Measurements from ENCODE around the gene C10orf67. TPM values are rescaled to one million over a fixed set of nuclear protein-coding genes. Genes with fewer than 3 reads are reported as not detected.

C10orf67 gene
- total RNA-seq, 1 donor: 0.31 TPM

GRCh38 chr10:23204773-23205172 lies 139.8 kb downstream of the C10orf67 start:
- no peaks in the 10 kb centered on the region for H3K4me1 ChIP-seq (ENCODE audit: insufficient read depth, low read length)

DNA sequence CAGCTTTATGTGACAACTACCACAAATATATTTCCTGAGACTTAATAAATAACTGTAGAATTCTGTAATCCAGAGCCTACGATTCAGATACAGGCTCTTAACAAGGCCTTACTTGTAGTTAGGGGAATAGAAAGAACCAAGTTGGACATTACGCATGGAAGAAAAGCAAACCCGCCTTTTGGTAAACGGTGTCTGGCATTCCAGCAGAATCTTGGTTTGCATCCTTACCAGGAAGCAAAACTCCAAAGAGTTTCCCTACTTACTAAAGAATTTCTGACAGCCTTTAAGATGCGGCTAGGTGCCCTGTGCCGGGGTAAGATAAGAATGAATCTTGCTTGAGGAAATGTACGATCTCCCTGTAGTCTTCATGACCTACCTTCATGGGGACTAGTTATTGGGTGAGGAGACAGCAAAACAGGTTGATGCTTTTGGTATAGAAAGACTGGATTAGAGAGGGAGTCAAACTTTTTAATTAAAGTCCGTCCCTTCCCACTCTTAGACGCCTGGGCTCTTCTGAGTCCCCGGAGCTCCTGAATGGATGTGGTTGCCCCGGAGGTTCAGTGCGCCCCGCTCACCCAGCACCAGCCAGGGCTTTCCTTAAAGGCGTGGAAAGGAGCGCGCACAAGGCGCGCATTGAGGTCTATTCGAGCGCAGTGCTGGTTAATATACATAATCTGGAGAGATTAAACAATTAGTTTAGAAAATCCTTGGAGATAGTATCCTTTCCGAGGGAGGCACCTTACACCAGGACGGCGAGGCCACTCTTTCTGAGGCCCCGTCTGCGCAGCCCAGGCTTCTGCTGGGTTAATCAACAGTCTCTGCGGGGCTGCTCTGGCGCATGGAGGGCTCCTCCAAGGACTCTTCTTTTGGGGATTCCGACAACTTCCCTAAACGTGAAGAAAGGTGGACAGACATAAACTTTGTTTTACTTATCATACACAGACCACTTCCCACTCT lies 140.9 kb downstream of the C10orf67 start:
- Histone ChIP-seq H3K4me1 (ENCODE audit: insufficient read depth, low read length) (no peaks in the 10 kb centered on the region), H3K4me3 (ENCODE audit: low read length) (no peak overlapping the region), H3K27me3 (ENCODE audit: insufficient read depth, low read length) (peaks cover 78% of the 10 kb centered on the region), H3K9me3 (ENCODE audit: low read depth, low read length) (no peaks in the 10 kb centered on the region)

More at GRCh38 chr10:23204773-23205172, 139.8 kb downstream of the C10orf67 start:
- Histone ChIP-seq H3K4me3 (ENCODE audit: low read length) (no peak overlapping the region), H3K9me3 (ENCODE audit: low read depth, low read length) (no peaks in the 10 kb centered on the region), H3K27me3 (ENCODE audit: insufficient read depth, low read length) (peaks cover 67% of the 10 kb centered on the region)

DNA sequence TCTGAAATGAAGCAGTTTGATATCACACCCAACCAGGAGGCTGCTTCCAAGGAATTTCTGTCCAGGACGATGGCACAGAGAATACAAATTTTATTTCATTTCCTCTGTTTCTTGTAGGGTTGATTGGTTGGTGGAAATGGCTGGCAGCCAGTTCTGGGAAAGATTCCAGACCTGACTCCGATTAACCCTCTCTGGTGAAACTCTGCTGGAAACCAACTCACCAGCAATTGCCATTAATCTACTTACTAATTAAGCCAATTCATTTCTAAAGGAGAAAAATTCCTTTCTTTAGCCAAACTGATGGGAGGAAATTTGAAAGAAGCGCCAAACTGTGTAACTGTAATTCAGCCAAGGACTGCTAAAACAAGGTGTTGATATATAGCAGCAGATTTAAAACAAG lies 141.8 kb downstream of the C10orf67 start:
- Histone ChIP-seq H3K9me3 (ENCODE audit: low read depth, low read length) (no peaks in the 10 kb centered on the region), H3K4me1 (ENCODE audit: insufficient read depth, low read length) (no peaks in the 10 kb centered on the region), H3K4me3 (ENCODE audit: low read length) (no peak overlapping the region), H3K27me3 (ENCODE audit: insufficient read depth, low read length) (peaks cover 85% of the 10 kb centered on the region)

- Histone ChIP-seq H3K9me3 (ENCODE audit: low read depth, low read length) (no peaks in the 10 kb centered on the region), H3K27me3 (ENCODE audit: insufficient read depth, low read length) (peaks cover 90% of the 10 kb centered on the region), H3K4me3 (ENCODE audit: low read length) (no peak overlapping the region), H3K4me1 (ENCODE audit: insufficient read depth, low read length) (no peaks in the 10 kb centered on the region)
Observed at GRCh38 chr10:23201837-23202236, 142.8 kb downstream of the C10orf67 start.

GRCh38 chr10:23200997-23201652 lies 143.5 kb downstream of the C10orf67 start:
- Histone ChIP-seq H3K27me3 (ENCODE audit: insufficient read depth, low read length) (peaks cover 97% of the 10 kb centered on the region), H3K9me3 (ENCODE audit: low read depth, low read length) (no peaks in the 10 kb centered on the region), H3K4me3 (ENCODE audit: low read length) (no peak overlapping the region)

DNA sequence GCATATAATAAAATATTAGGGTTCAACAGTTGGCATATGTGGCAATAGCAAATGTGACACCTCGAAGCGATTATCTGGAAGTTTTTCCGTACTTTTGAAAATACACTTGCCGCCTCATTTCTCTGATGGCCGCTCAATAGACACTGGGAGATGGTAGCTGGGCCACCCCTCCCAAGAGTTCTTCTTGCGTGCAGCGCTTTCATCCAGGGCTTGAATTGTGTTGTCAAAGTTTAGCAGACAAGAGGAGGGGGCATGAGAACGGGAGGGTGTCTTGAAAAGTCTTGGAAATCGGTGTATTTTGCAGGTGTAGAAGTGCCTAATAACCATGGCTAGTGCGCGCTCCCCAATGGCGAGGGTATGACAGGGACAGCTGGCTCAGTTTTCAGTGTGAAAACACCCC lies 144.0 kb downstream of the C10orf67 start:
- H3K27me3 ChIP-seq (ENCODE audit: insufficient read depth, low read length): peaks cover 99% of the 10 kb centered on the region
- H3K9me3 ChIP-seq (ENCODE audit: low read depth, low read length): no peaks in the 10 kb centered on the region
- H3K4me1 ChIP-seq (ENCODE audit: insufficient read depth, low read length): no peaks in the 10 kb centered on the region
- no peak overlapping the region for H3K4me3 ChIP-seq (ENCODE audit: low read length)

More at GRCh38 chr10:23200997-23201652, 143.5 kb downstream of the C10orf67 start:
- H3K4me1 ChIP-seq (ENCODE audit: insufficient read depth, low read length): no peaks in the 10 kb centered on the region

DNA sequence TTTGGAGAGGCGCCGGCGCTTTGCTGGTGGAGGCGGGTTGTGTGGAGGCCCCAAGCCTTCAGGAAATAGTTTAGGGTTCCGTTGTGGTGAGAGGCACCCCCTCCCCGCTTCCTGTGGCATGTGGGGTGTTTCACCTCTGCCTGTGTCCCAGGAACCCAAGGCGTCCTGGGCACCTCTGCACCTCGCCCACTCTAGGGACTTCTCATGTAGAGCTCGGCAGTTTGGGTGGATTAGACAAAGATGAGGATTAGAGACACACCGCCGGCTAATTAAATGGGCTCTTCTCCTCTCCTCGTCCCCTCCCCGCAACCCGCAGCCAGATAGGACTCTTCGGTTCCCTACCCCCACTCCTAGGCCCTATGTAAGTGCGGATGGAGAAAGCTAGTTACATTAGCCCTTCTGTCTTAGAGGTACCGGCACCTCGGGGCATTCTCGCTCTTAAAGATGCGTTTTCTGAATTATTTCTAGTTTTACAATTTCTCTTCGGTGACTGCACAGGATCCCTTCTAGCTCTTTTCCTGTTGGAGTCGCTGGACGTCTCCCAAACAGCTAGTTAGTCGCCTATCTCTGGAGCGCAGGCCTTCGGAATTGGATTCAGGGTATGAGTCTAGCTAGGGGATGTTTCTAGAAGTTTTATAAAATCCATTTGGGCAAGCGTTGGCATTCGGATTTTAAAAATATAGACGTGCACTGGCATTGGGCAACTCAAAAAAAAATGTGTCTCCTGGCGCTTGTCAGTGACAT lies 144.7 kb downstream of the C10orf67 start:
- no peak overlapping the region for H3K4me3 ChIP-seq (ENCODE audit: low read length)
- no peaks in the 10 kb centered on the region for H3K4me1 ChIP-seq (ENCODE audit: insufficient read depth, low read length)
- peaks cover 100% of the 10 kb centered on the region for H3K27me3 ChIP-seq (ENCODE audit: insufficient read depth, low read length)
- H3K9me3 ChIP-seq (ENCODE audit: low read depth, low read length): no peaks in the 10 kb centered on the region

DNA sequence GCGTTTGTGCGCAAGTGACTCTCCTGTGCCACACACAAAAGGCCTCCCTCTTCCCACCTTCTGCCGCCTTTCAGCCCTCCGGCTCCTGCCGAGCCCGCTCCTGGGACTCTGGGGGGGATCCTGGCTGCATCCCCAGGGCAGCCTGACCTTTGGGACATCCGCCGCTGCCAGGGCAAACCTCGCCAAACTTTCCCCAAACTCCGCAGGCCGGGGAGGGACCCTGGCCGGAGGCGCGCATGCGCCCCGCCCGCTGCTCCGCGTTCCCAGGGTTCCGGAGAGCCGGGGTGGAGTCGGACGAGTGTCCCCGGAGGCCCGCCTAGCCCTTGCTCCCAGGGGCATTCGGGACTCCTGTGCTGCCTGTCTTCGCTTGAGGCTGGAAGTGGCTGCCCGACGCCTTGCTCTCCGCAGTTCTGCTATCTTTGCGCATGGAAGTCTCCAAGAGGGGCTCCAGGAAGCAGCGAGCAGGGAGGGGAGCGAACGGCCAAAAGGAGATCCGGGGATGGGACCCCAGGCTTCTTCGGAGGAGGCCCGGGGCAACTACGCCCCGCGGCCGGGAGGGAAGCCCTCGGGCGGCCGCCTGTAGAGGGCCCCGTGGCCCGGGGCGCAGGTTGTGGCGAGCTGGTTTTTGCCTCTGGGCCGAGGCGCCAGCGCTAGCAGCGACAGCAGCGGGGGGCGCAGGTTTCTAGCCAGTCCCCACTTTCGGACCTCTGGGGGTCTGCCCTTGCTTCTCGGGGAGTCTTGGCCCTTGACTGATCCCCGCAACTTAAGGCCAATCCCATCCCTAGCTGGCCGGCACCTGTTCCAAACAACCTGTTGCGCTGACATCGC lies 145.4 kb downstream of the C10orf67 start:
- Histone ChIP-seq H3K4me1 (ENCODE audit: insufficient read depth, low read length) (no peaks in the 10 kb centered on the region), H3K4me3 (ENCODE audit: low read length) (no peak overlapping the region), H3K27me3 (ENCODE audit: insufficient read depth, low read length) (peaks cover 100% of the 10 kb centered on the region), H3K9me3 (ENCODE audit: low read depth, low read length) (no peaks in the 10 kb centered on the region)

GRCh38 chr10:23198610-23198939 lies 146.0 kb downstream of the C10orf67 start:
- Histone ChIP-seq H3K9me3 (ENCODE audit: low read depth, low read length) (no peaks in the 10 kb centered on the region), H3K4me1 (ENCODE audit: insufficient read depth, low read length) (no peaks in the 10 kb centered on the region), H3K27me3 (ENCODE audit: insufficient read depth, low read length) (peaks cover 100% of the 10 kb centered on the region), H3K4me3 (ENCODE audit: low read length) (no peak overlapping the region)

DNA sequence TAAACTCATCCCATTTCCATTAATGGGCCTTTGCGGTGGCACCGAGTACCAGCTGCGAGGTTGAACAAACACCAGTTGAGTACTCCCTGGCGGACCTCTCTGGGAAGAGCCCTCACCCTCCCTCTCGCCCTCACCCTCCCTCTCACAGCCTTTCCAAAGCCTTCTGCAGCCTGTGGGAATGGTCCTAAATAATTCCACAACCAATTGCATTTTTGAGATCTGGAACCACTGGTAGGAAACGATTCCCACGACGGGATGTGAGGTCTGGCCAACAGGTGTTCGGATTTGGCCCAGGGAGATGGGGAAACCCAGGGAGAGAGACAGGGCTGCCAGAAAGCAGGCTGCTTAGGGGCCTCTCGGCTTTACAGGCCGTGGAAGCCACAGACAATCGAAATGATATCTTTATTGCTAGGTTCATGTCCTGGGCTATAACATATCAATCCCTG lies 147.2 kb downstream of the C10orf67 start:
- H3K4me1 ChIP-seq (ENCODE audit: insufficient read depth, low read length): no peaks in the 10 kb centered on the region
- H3K27me3 ChIP-seq (ENCODE audit: insufficient read depth, low read length): peaks cover 93% of the 10 kb centered on the region
- no peak overlapping the region for H3K4me3 ChIP-seq (ENCODE audit: low read length)
- no peaks in the 10 kb centered on the region for H3K9me3 ChIP-seq (ENCODE audit: low read depth, low read length)

- Histone ChIP-seq H3K9me3 (ENCODE audit: low read depth, low read length) (no peaks in the 10 kb centered on the region), H3K4me1 (ENCODE audit: insufficient read depth, low read length) (no peaks in the 10 kb centered on the region), H3K4me3 (ENCODE audit: low read length) (no peak overlapping the region), H3K27me3 (ENCODE audit: insufficient read depth, low read length) (peaks cover 88% of the 10 kb centered on the region)
Observed at GRCh38 chr10:23196915-23197314, 147.7 kb downstream of the C10orf67 start.

DNA sequence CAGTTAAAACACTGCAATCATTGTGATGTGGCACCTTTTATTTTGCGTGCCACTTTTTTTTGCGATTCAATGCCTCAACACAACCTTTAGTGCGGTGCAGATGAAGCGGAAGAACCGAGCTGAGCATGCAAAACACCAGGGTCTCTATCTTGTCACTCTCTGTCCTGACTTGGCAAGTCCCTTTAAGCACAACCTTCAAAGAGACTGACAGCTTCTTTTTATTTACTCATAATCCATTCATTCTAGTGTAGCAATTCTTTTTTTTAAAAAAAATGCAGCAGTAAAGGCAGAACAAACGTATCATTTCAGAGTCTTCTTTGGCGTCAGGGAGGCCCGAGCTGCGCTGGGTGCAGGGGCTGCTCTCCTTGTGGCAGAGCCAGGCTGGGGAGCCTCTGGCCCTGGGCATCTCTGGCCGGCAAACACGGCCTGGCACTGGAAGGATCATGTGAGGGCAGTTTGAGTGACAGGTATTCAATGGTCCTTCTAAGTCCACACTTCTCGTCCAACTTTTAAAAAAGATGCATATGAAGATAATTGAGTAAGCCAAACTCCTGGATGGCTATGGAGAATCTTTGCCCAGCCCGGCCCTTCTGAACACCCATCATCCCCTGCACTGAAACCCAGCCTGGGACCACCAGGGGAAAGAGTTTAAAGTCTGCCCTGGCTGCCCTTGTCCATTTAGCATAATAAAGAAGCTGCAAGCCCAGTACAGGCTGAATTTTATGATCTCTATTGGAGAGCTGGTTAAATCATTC lies 148.6 kb downstream of the C10orf67 start:
- Histone ChIP-seq H3K4me1 (ENCODE audit: insufficient read depth, low read length) (no peaks in the 10 kb centered on the region), H3K27me3 (ENCODE audit: insufficient read depth, low read length) (peaks cover 87% of the 10 kb centered on the region), H3K4me3 (ENCODE audit: low read length) (no peak overlapping the region), H3K9me3 (ENCODE audit: low read depth, low read length) (no peaks in the 10 kb centered on the region)

GRCh38 chr10:23194966-23195845 lies 149.4 kb downstream of the C10orf67 start:
- peaks cover 87% of the 10 kb centered on the region for H3K27me3 ChIP-seq (ENCODE audit: insufficient read depth, low read length)
- no peaks in the 10 kb centered on the region for H3K9me3 ChIP-seq (ENCODE audit: low read depth, low read length)
- H3K4me1 ChIP-seq (ENCODE audit: insufficient read depth, low read length): no peaks in the 10 kb centered on the region
- H3K4me3 ChIP-seq (ENCODE audit: low read length): no peak overlapping the region

Measured in mononuclear cell (primary cell).